ENCODE data around the gene GUCY1A2.

The GUCY1A2 gene

GRCh38 chr11:106939157-106939556 lies 79.1 kb downstream of the GUCY1A2 start:
- H3K4me3 ChIP-seq (ENCODE audit: low read depth, low read length) = no peak overlapping the region
- in situ Hi-C loops (cut with HindIII; ENCODE audit: low sequenced_read_pairs) = no loop called here
- no peak for TF ChIP-seq CTCF (IDR thresholded peaks at IDR 0.05; ENCODE audit: low read depth, low read length, missing control alignments)
- DNase-seq (ENCODE audit: low read depth) = no peak

- no peak overlapping the region for H3K4me3 ChIP-seq (ENCODE audit: low read depth, low read length)
- in situ Hi-C loops (cut with HindIII; ENCODE audit: low sequenced_read_pairs) = no loop called here
- no peak for TF ChIP-seq CTCF (IDR thresholded peaks at IDR 0.05; ENCODE audit: low read depth, low read length, missing control alignments)
- no peak for DNase-seq (ENCODE audit: low read depth)
Measured at GRCh38 chr11:106937111-106937510, 81.2 kb downstream of the GUCY1A2 start.

- in situ Hi-C loops (cut with HindIII; ENCODE audit: low sequenced_read_pairs) = no loop called here
- H3K4me3 ChIP-seq (ENCODE audit: low read depth, low read length) = no peak overlapping the region
- DNase-seq (ENCODE audit: low read depth) = peak; percentile 5
- no peak for TF ChIP-seq CTCF (IDR thresholded peaks at IDR 0.05; ENCODE audit: low read depth, low read length, missing control alignments)
Measured at GRCh38 chr11:106925245-106925644, 93.0 kb downstream of the GUCY1A2 start.

- DNase-seq (ENCODE audit: low read depth) = no peak
- in situ Hi-C loops (cut with HindIII; ENCODE audit: low sequenced_read_pairs) = no loop called here
- H3K4me3 ChIP-seq (ENCODE audit: low read depth, low read length) = no peak overlapping the region
- no peak for TF ChIP-seq CTCF (IDR thresholded peaks at IDR 0.05; ENCODE audit: low read depth, low read length, missing control alignments)
Measured at GRCh38 chr11:106920899-106921509, 97.3 kb downstream of the GUCY1A2 start.

GRCh38 chr11:106917973-106918372 lies 100.3 kb downstream of the GUCY1A2 start:
- H3K4me3 ChIP-seq (ENCODE audit: low read depth, low read length) = no peak overlapping the region
- DNase-seq (ENCODE audit: low read depth) = no peak
- peak; percentile 53 for TF ChIP-seq CTCF (IDR thresholded peaks at IDR 0.05; ENCODE audit: low read depth, low read length, missing control alignments)
- in situ Hi-C loops (cut with HindIII; ENCODE audit: low sequenced_read_pairs) = no loop called here

GRCh38 chr11:106914409-106914808 lies 103.9 kb downstream of the GUCY1A2 start:
- TF ChIP-seq CTCF (IDR thresholded peaks at IDR 0.05; ENCODE audit: low read depth, low read length, missing control alignments) = no peak
- H3K4me3 ChIP-seq (ENCODE audit: low read depth, low read length) = no peak overlapping the region
- in situ Hi-C loops (cut with HindIII; ENCODE audit: low sequenced_read_pairs) = no loop called here
- no peak for DNase-seq (ENCODE audit: low read depth)

Measured in astrocyte of the cerebellum (primary cell).